CD4-positive, CD25-positive, alpha-beta regulatory T cell (primary cell): ENCODE measurements around the gene ANKRD24. TPM values are rescaled to one million over a fixed set of nuclear protein-coding genes. Genes with fewer than 3 reads are reported as not detected.
"Not testable (repeated sequence)": the region's sequence is repeated elsewhere in the genome, so short reads cannot be mapped to it uniquely, and the experiment has no call there.

ENCODE experiments used
- ATAC-seq, 2 donors: fragments of 150-1000 bp; cut with Tn5 transposase; one replicate each; pipeline ENCODE4 v1.10.0; 2021; ENCODE audit warnings: low read depth in 2 of 2, moderate number of reproducible peaks in 2 of 2, moderate library complexity in 1 of 2
- DNase-seq, 3 donors: peaks; one replicate each; pipeline versions ENCODE4 v3.0.0 to v3.0.0-alpha.2; 2012 to 2022; ENCODE audit warnings: mixed read lengths in 1 of 3
- H3K27ac ChIP-seq: one replicate; pipeline ENCODE4 v1.7.0; 2013; ENCODE audit warnings: mild to moderate bottlenecking, low read length; ENCODE audit not compliant: insufficient read depth, poor library complexity, severe bottlenecking
- H3K27me3 ChIP-seq: one replicate; pipeline ENCODE4 v1.7.0; 2013; ENCODE audit warnings: low read length; ENCODE audit not compliant: control insufficient read depth, insufficient read depth
- H3K36me3 ChIP-seq: one replicate; pipeline ENCODE4 v1.7.0; 2013; ENCODE audit warnings: mild to moderate bottlenecking, low read length, moderate library complexity; ENCODE audit not compliant: control insufficient read depth, insufficient read depth
- H3K4me1 ChIP-seq: 2 replicates; pipeline ENCODE4 v1.7.0; 2013; ENCODE audit warnings: mild to moderate bottlenecking, low read length; ENCODE audit not compliant: insufficient read depth, control insufficient read depth, poor library complexity, severe bottlenecking
- H3K4me3 ChIP-seq: one replicate; pipeline ENCODE4 v1.7.0; 2013; ENCODE audit warnings: low read depth, mild to moderate bottlenecking, low read length, moderate library complexity
- H3K9me3 ChIP-seq, 2 experiments: 1 replicate in 1 of 2; 2 replicates in 1 of 2; pipeline ENCODE4 v1.7.0; 2013; ENCODE audit warnings: low read length in 2 of 2, mild to moderate bottlenecking in 1 of 2, moderate library complexity in 1 of 2; ENCODE audit not compliant: control insufficient read depth in 2 of 2
- H3K27ac Mint-ChIP-seq, 3 donors: one replicate each; pipeline ENCODE4 v1.8.0; 2020 to 2022; ENCODE audit warnings: mild to moderate bottlenecking in 3 of 3, mixed read lengths in 3 of 3, moderate library complexity in 2 of 3
- H3K27me3 Mint-ChIP-seq: one replicate; pipeline ENCODE4 v1.8.0; 2022; ENCODE audit warnings: mild to moderate bottlenecking, mixed read lengths
- H3K36me3 Mint-ChIP-seq: one replicate; pipeline ENCODE4 v1.8.0; 2020; ENCODE audit warnings: mixed read lengths
- H3K4me1 Mint-ChIP-seq, 4 donors: one replicate each; pipeline ENCODE4 v1.8.0; 2020 to 2022; ENCODE audit warnings: mixed read lengths in 4 of 4, mild to moderate bottlenecking in 1 of 4
- H3K4me3 Mint-ChIP-seq, 4 donors: one replicate each; pipeline ENCODE4 v1.8.0; 2020 to 2022; ENCODE audit warnings: mild to moderate bottlenecking in 4 of 4, mixed read lengths in 4 of 4, moderate library complexity in 3 of 4
- H3K9me3 Mint-ChIP-seq, 7 donors: one replicate each; pipeline ENCODE4 v1.8.0; 2020 to 2022; ENCODE audit warnings: mixed read lengths in 7 of 7, mild to moderate bottlenecking in 3 of 7, moderate library complexity in 2 of 7
- polyA plus RNA-seq, 4 donors: library from polyadenylated mRNA; unstranded; fragments of 300-500 nt; fragmentation: Illumina TruSeq; gene quantifications; one replicate each; pipeline ENCODE4 v1.2.3, GENCODE V29; 2021
- total RNA-seq: library from RNA; stranded (reverse); gene quantifications from one replicate; pipeline ENCODE4 v1.2.3, GENCODE V29; 2022

ANKRD24 gene
- total and polyA plus RNA-seq, 5 donors from 2014 or later: 0.12 to 1.5 (median 0.40) TPM; not detected in 1

GRCh38 chr19:4185413-4186086 lies 3.1 kb downstream of the ANKRD24 start:
- H3K36me3 ChIP-seq: no peaks in the 10 kb centered on the region
- peaks cover 22% of the 10 kb centered on the region for H3K4me1 ChIP-seq
- Mint-ChIP-seq H3K4me3 (peak overlapping the region in 1 of 4 donors; percentile 24), H3K9me3 (peaks cover 0 to 2% (median 0%) of the 10 kb centered on the region in 7 donors), H3K4me1 (peaks cover 0 to 30% (median 12%) of the 10 kb centered on the region in 4 donors), H3K36me3 (no peaks in the 10 kb centered on the region), H3K27ac (no peak overlapping the region), H3K27me3 (peaks cover 5% of the 10 kb centered on the region)
- no peak overlapping the region for H3K27ac ChIP-seq
- no peaks in the 10 kb centered on the region for H3K27me3 ChIP-seq
- DNase-seq: no peak
- ATAC-seq: no peak
- H3K9me3 ChIP-seq: no peaks in the 10 kb centered on the region
- no peak overlapping the region for H3K4me3 ChIP-seq

GRCh38 chr19:4186087-4186993 lies 3.9 kb downstream of the ANKRD24 start:
- peak overlapping the region in 1 of 4 donors; percentile 24 for H3K4me3 Mint-ChIP-seq

GRCh38 chr19:4187313-4188122 lies 5.0 kb downstream of the ANKRD24 start:
- Histone ChIP-seq H3K4me1 (peaks cover 4% of the 10 kb centered on the region), H3K27me3 (no peaks in the 10 kb centered on the region), H3K27ac (no peak overlapping the region), H3K9me3 (no peaks in the 10 kb centered on the region), H3K4me3 (no peak overlapping the region), H3K36me3 (no peaks in the 10 kb centered on the region)
- DNase-seq: no peak
- Mint-ChIP-seq H3K36me3 (no peaks in the 10 kb centered on the region), H3K9me3 (peaks cover 0 to 2% (median 0%) of the 10 kb centered on the region in 7 donors), H3K4me3 (no peak overlapping the region), H3K4me1 (peaks cover 0 to 11% (median 7%) of the 10 kb centered on the region in 4 donors), H3K27me3 (peaks cover 1% of the 10 kb centered on the region), H3K27ac (no peak overlapping the region)
- no peak for ATAC-seq

More at GRCh38 chr19:4186087-4186993, 3.9 kb downstream of the ANKRD24 start:
- H3K9me3 ChIP-seq: no peaks in the 10 kb centered on the region
- H3K36me3 ChIP-seq: no peaks in the 10 kb centered on the region
- Mint-ChIP-seq H3K4me1 (peaks cover 0 to 22% (median 10%) of the 10 kb centered on the region in 4 donors), H3K27me3 (peaks cover 5% of the 10 kb centered on the region), H3K36me3 (no peaks in the 10 kb centered on the region), H3K27ac (peak overlapping the region in 1 of 3 donors; percentile 33), H3K9me3 (peaks cover 0 to 2% (median 0%) of the 10 kb centered on the region in 7 donors)
- no peak overlapping the region for H3K27ac ChIP-seq
- DNase-seq (peak; percentile 59 to 74 (median 64)), ATAC-seq (peak in 1 of 2 donors; percentile 30)
- H3K4me1 ChIP-seq: peaks cover 14% of the 10 kb centered on the region
- no peak overlapping the region for H3K4me3 ChIP-seq
- H3K27me3 ChIP-seq: no peaks in the 10 kb centered on the region

- Mint-ChIP-seq H3K4me3 (peak overlapping the region in 1 of 4 donors; percentile 10), H3K4me1 (peaks cover 0 to 7% (median 5%) of the 10 kb centered on the region in 4 donors), H3K27ac (no peak overlapping the region), H3K36me3 (no peaks in the 10 kb centered on the region), H3K9me3 (peaks cover 0 to 2% (median 0%) of the 10 kb centered on the region in 7 donors), H3K27me3 (peaks cover 4% of the 10 kb centered on the region)
- no peaks in the 10 kb centered on the region for H3K27me3 ChIP-seq
- no peak for ATAC-seq
- no peak overlapping the region for H3K27ac ChIP-seq
- H3K4me1 ChIP-seq: no peaks in the 10 kb centered on the region
- no peaks in the 10 kb centered on the region for H3K36me3 ChIP-seq
- H3K9me3 ChIP-seq: no peaks in the 10 kb centered on the region
- no peak overlapping the region for H3K4me3 ChIP-seq
- DNase-seq: no peak
Measured at GRCh38 chr19:4189641-4190040, 7.2 kb downstream of the ANKRD24 start.

- H3K4me1 ChIP-seq, H3K36me3 Mint-ChIP-seq, H3K4me3 Mint-ChIP-seq, H3K9me3 ChIP-seq, ATAC-seq, H3K27ac Mint-ChIP-seq, H3K27me3 Mint-ChIP-seq, H3K9me3 Mint-ChIP-seq, H3K36me3 ChIP-seq, H3K4me3 ChIP-seq, H3K27me3 ChIP-seq, H3K4me1 Mint-ChIP-seq, DNase-seq, H3K27ac ChIP-seq: not testable (repeated sequence)
Measured at GRCh38 chr19:4192537-4192936, 10.0 kb downstream of the ANKRD24 start.

GRCh38 chr19:4194353-4194752 lies 11.9 kb downstream of the ANKRD24 start:
- H3K9me3 ChIP-seq: no peaks in the 10 kb centered on the region
- peaks cover 13% of the 10 kb centered on the region for H3K27me3 Mint-ChIP-seq
- H3K4me3 ChIP-seq: no peak overlapping the region
- H3K27me3 ChIP-seq: peaks cover 7% of the 10 kb centered on the region
- H3K4me1 ChIP-seq: no peaks in the 10 kb centered on the region
- ATAC-seq (no peak), DNase-seq (no peak)
- H3K27ac ChIP-seq: no peak overlapping the region
- peaks cover 0 to 3% (median 0%) of the 10 kb centered on the region in 7 donors for H3K9me3 Mint-ChIP-seq
- H3K36me3 Mint-ChIP-seq: peaks cover 4% of the 10 kb centered on the region
- H3K36me3 ChIP-seq: no peaks in the 10 kb centered on the region
- H3K4me1 Mint-ChIP-seq: peaks cover 5 to 15% (median 8%) of the 10 kb centered on the region in 4 donors
- H3K4me3 Mint-ChIP-seq: no peak overlapping the region
- H3K27ac Mint-ChIP-seq: no peak overlapping the region

- Mint-ChIP-seq H3K4me1 (peaks cover 5 to 15% (median 8%) of the 10 kb centered on the region in 4 donors), H3K27me3 (peaks cover 13% of the 10 kb centered on the region), H3K4me3 (no peak overlapping the region), H3K9me3 (peaks cover 0 to 5% (median 0%) of the 10 kb centered on the region in 7 donors), H3K36me3 (peaks cover 4% of the 10 kb centered on the region), H3K27ac (no peak overlapping the region)
- Histone ChIP-seq H3K9me3 (no peaks in the 10 kb centered on the region), H3K4me3 (no peak overlapping the region), H3K27me3 (peaks cover 7% of the 10 kb centered on the region), H3K36me3 (no peaks in the 10 kb centered on the region), H3K27ac (no peak overlapping the region), H3K4me1 (no peaks in the 10 kb centered on the region)
- ATAC-seq (no peak), DNase-seq (no peak)
Measured at GRCh38 chr19:4196009-4196408, 13.5 kb downstream of the ANKRD24 start.
